ENCODE results near the gene TRIM75. TPM values are rescaled to one million over a fixed set of nuclear protein-coding genes. Genes with fewer than 3 reads are reported as not detected.
"Not testable (repeated sequence)": the region's sequence is repeated elsewhere in the genome, so short reads cannot be mapped to it uniquely, and the experiment has no call there.

TRIM75 gene
- polyA plus RNA-seq, 3 donors = not detected

GRCh38 chr4:165013691-165014090 is 40.0 kb upstream of the TRIM75 start:
- H3K4me2 ChIP-seq (replicated peaks; ENCODE audit: extremely low read depth, low read length, poor library complexity, severe bottlenecking) = no peak overlapping the region
- H3K79me2 ChIP-seq (ENCODE audit: insufficient read depth, low read length) = no peaks in the 10 kb centered on the region
- intact Hi-C loops (cut with micrococcal nuclease) = no loop called here
- no peaks in the 10 kb centered on the region for H3K4me1 ChIP-seq (ENCODE audit: control insufficient read depth in 1 of 2, insufficient read depth in 2 of 2, low read length in 2 of 2)
- H3K27me3 Mint-ChIP-seq (ENCODE audit: low read depth in 3 of 3) = peaks cover 1 to 4% (median 2%) of the 10 kb centered on the region in 3 donors
- no peak overlapping the region for H3K27ac ChIP-seq (ENCODE audit: low read depth in 1 of 2, low read length in 2 of 2)
- H3K9ac ChIP-seq (ENCODE audit: insufficient read depth, low read length, poor library complexity, severe bottlenecking) = no peak overlapping the region
- no peak overlapping the region for H3K27ac Mint-ChIP-seq
- no peak overlapping the region for H3K4me3 ChIP-seq (replicated peaks in 1 of 3; ENCODE audit: low read depth in 2 of 3, low read length in 3 of 3)
- H3K27me3 ChIP-seq (ENCODE audit: control insufficient read depth in 2 of 2, insufficient read depth in 2 of 2, low read length in 2 of 2) = no peaks in the 10 kb centered on the region
- H4K20me1 ChIP-seq (ENCODE audit: insufficient read depth, low read length) = no peaks in the 10 kb centered on the region
- TF ChIP-seq, protein P1, sequence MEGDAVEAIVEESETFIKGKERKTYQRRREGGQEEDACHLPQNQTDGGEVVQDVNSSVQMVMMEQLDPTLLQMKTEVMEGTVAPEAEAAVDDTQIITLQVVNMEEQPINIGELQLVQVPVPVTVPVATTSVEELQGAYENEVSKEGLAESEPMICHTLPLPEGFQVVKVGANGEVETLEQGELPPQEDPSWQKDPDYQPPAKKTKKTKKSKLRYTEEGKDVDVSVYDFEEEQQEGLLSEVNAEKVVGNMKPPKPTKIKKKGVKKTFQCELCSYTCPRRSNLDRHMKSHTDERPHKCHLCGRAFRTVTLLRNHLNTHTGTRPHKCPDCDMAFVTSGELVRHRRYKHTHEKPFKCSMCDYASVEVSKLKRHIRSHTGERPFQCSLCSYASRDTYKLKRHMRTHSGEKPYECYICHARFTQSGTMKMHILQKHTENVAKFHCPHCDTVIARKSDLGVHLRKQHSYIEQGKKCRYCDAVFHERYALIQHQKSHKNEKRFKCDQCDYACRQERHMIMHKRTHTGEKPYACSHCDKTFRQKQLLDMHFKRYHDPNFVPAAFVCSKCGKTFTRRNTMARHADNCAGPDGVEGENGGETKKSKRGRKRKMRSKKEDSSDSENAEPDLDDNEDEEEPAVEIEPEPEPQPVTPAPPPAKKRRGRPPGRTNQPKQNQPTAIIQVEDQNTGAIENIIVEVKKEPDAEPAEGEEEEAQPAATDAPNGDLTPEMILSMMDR (IDR thresholded peaks at IDR 0.05) = no peak
- no peaks in the 10 kb centered on the region for H3K9me3 Mint-ChIP-seq
- no peaks in the 10 kb centered on the region for H3K9me3 ChIP-seq (replicated peaks in 1 of 2; ENCODE audit: control insufficient read depth in 1 of 2, insufficient read depth in 1 of 2, low read length in 2 of 2)
- H3K4me1 Mint-ChIP-seq = no peaks in the 10 kb centered on the region
- no peaks in the 10 kb centered on the region for H3K36me3 ChIP-seq (replicated peaks in 1 of 2; ENCODE audit: control insufficient read depth in 1 of 2, insufficient read depth in 2 of 2, low read length in 2 of 2)
- no peak overlapping the region for H2AFZ ChIP-seq (ENCODE audit: insufficient read depth, low read depth, low read length, poor library complexity, severe bottlenecking)
- no peak overlapping the region for H3K4me3 Mint-ChIP-seq
- no peaks in the 10 kb centered on the region for H3K36me3 Mint-ChIP-seq
- DNase-seq = no peak

DNA sequence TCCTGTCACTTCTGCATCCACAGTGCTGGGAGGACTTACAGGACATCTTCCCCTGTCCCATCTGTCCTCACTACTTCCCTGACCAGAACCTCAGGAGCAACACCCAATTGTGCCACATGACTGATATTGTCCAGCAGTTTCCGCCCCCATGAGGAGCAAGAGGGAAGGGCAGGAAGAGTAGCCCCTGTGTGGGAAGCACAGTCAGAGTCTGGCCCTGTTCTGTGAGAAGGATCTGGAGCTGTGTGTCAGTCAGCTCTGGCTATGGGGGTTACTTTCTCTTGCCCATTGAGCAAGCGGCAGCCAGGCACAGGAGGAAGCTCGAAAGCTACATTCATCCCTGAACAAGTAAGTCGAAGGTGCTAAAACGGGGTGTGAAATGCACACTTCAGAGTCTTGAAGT is 36.7 kb upstream of the TRIM75 start:
- Mint-ChIP-seq H3K27ac (no peak overlapping the region), H3K4me1 (no peaks in the 10 kb centered on the region), H3K27me3 (ENCODE audit: low read depth in 3 of 3) (peaks cover 0 to 4% (median 2%) of the 10 kb centered on the region in 3 donors), H3K4me3 (no peak overlapping the region), H3K9me3 (peaks cover 0 to 4% (median 1%) of the 10 kb centered on the region in 7 donors), H3K36me3 (no peaks in the 10 kb centered on the region)
- Histone ChIP-seq H3K4me2 (replicated peaks; ENCODE audit: extremely low read depth, low read length, poor library complexity, severe bottlenecking) (no peak overlapping the region), H3K27me3 (ENCODE audit: control insufficient read depth in 2 of 2, insufficient read depth in 2 of 2, low read length in 2 of 2) (no peaks in the 10 kb centered on the region), H3K79me2 (ENCODE audit: insufficient read depth, low read length) (no peaks in the 10 kb centered on the region), H3K4me1 (ENCODE audit: control insufficient read depth in 1 of 2, insufficient read depth in 2 of 2, low read length in 2 of 2) (no peaks in the 10 kb centered on the region), H3K4me3 (replicated peaks in 1 of 3; ENCODE audit: low read depth in 2 of 3, low read length in 3 of 3) (no peak overlapping the region), H4K20me1 (ENCODE audit: insufficient read depth, low read length) (no peaks in the 10 kb centered on the region), H3K9me3 (replicated peaks in 1 of 2; ENCODE audit: control insufficient read depth in 1 of 2, insufficient read depth in 1 of 2, low read length in 2 of 2) (no peaks in the 10 kb centered on the region), H3K36me3 (replicated peaks in 1 of 2; ENCODE audit: control insufficient read depth in 1 of 2, insufficient read depth in 2 of 2, low read length in 2 of 2) (no peaks in the 10 kb centered on the region), H3K27ac (ENCODE audit: low read depth in 1 of 2, low read length in 2 of 2) (no peak overlapping the region), H2AFZ (ENCODE audit: insufficient read depth, low read depth, low read length, poor library complexity, severe bottlenecking) (no peak overlapping the region), H3K9ac (ENCODE audit: insufficient read depth, low read length, poor library complexity, severe bottlenecking) (no peak overlapping the region)
- intact Hi-C loops (cut with micrococcal nuclease) = no loop called here
- TF ChIP-seq, protein P1 (IDR thresholded peaks at IDR 0.05) = no peak
- no peak for DNase-seq
- 75% methylated on average over 5 of the region's 5 CpGs for WGBS (ENCODE audit: insufficient coverage)

- H3K4me3 Mint-ChIP-seq; H3K4me1 ChIP-seq (ENCODE audit: control insufficient read depth in 1 of 2, insufficient read depth in 2 of 2, low read length in 2 of 2); H3K27me3 ChIP-seq (ENCODE audit: control insufficient read depth in 2 of 2, insufficient read depth in 2 of 2, low read length in 2 of 2); H3K36me3 ChIP-seq (replicated peaks in 1 of 2; ENCODE audit: control insufficient read depth in 1 of 2, insufficient read depth in 2 of 2, low read length in 2 of 2); H2AFZ ChIP-seq (ENCODE audit: insufficient read depth, low read depth, low read length, poor library complexity, severe bottlenecking); H3K4me3 ChIP-seq (replicated peaks in 1 of 3; ENCODE audit: low read depth in 2 of 3, low read length in 3 of 3); H3K9ac ChIP-seq (ENCODE audit: insufficient read depth, low read length, poor library complexity, severe bottlenecking); DNase-seq; H3K9me3 ChIP-seq (replicated peaks in 1 of 2; ENCODE audit: control insufficient read depth in 1 of 2, insufficient read depth in 1 of 2, low read length in 2 of 2); H3K4me2 ChIP-seq (replicated peaks; ENCODE audit: extremely low read depth, low read length, poor library complexity, severe bottlenecking); H3K27me3 Mint-ChIP-seq (ENCODE audit: low read depth in 3 of 3); H3K27ac Mint-ChIP-seq; H3K9me3 Mint-ChIP-seq; H3K79me2 ChIP-seq (ENCODE audit: insufficient read depth, low read length); H3K27ac ChIP-seq (ENCODE audit: low read depth in 1 of 2, low read length in 2 of 2); H4K20me1 ChIP-seq (ENCODE audit: insufficient read depth, low read length); intact Hi-C loops (cut with micrococcal nuclease); H3K36me3 Mint-ChIP-seq; H3K4me1 Mint-ChIP-seq: not testable (repeated sequence)
- WGBS (ENCODE audit: insufficient coverage) = 93% methylated on average over 3 of the region's 30 CpGs
These were observed 33.7 kb upstream of the TRIM75 start for GRCh38 chr4:165019995-165020394.

DNA sequence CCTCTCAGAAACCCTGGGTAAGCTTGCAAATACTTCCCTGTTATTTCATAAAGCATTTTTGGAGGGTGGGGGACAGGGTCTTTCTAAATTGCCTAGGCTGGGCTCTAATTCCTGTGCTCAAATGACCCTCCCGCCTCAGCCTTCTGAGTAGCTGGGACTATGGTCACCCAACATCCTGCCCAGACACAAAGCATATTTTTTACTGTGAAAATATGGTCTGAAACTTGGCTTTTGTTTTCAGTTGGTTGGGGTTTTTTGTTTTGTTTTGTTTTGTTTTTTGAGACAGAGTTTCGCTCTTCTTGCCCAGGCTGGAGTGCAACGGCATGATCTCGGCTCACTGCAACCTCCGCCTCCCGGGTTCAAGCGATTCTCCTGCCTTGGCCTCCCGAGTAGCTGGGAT is 27.9 kb upstream of the TRIM75 start:
- H3K27me3 Mint-ChIP-seq (ENCODE audit: low read depth in 3 of 3); DNase-seq; H3K4me2 ChIP-seq (replicated peaks; ENCODE audit: extremely low read depth, low read length, poor library complexity, severe bottlenecking); H4K20me1 ChIP-seq (ENCODE audit: insufficient read depth, low read length); H3K27me3 ChIP-seq (ENCODE audit: control insufficient read depth in 2 of 2, insufficient read depth in 2 of 2, low read length in 2 of 2); H3K36me3 ChIP-seq (replicated peaks in 1 of 2; ENCODE audit: control insufficient read depth in 1 of 2, insufficient read depth in 2 of 2, low read length in 2 of 2); H3K27ac ChIP-seq (ENCODE audit: low read depth in 1 of 2, low read length in 2 of 2); H3K9me3 ChIP-seq (replicated peaks in 1 of 2; ENCODE audit: control insufficient read depth in 1 of 2, insufficient read depth in 1 of 2, low read length in 2 of 2); H3K4me1 ChIP-seq (ENCODE audit: control insufficient read depth in 1 of 2, insufficient read depth in 2 of 2, low read length in 2 of 2); H3K79me2 ChIP-seq (ENCODE audit: insufficient read depth, low read length); H2AFZ ChIP-seq (ENCODE audit: insufficient read depth, low read depth, low read length, poor library complexity, severe bottlenecking); H3K4me3 Mint-ChIP-seq; H3K36me3 Mint-ChIP-seq; intact Hi-C loops (cut with micrococcal nuclease); H3K4me1 Mint-ChIP-seq; H3K9ac ChIP-seq (ENCODE audit: insufficient read depth, low read length, poor library complexity, severe bottlenecking); H3K27ac Mint-ChIP-seq; H3K4me3 ChIP-seq (replicated peaks in 1 of 3; ENCODE audit: low read depth in 2 of 3, low read length in 3 of 3): not testable (repeated sequence)
- H3K9me3 Mint-ChIP-seq = peaks cover 0 to 14% (median 2%) of the 10 kb centered on the region in 7 donors
- 100% methylated on average over 3 of the region's 8 CpGs for WGBS (ENCODE audit: insufficient coverage)
